Muscle of arm (tissue), 12 donors: ENCODE measurements around the gene CHST11. TPM values are rescaled to one million over a fixed set of nuclear protein-coding genes. Genes with fewer than 3 reads are reported as not detected.

Experiments used
- DNase-seq: peaks from one replicate; pipeline ENCODE4 v3.0.0-alpha.2; 2013
- polyA plus RNA-seq, 12 donors: library from polyadenylated mRNA; unstranded; fragments of 120-200 nt; gene quantifications; one replicate each; pipeline ENCODE4 v1.2.1, GENCODE V29; 2013; ENCODE audit not compliant: insufficient read length in 12 of 12

CHST11 gene
- polyA plus RNA-seq, 12 donors, result 1.4 to 13.3 (median 2.7) TPM; not detected in 1

DNA sequence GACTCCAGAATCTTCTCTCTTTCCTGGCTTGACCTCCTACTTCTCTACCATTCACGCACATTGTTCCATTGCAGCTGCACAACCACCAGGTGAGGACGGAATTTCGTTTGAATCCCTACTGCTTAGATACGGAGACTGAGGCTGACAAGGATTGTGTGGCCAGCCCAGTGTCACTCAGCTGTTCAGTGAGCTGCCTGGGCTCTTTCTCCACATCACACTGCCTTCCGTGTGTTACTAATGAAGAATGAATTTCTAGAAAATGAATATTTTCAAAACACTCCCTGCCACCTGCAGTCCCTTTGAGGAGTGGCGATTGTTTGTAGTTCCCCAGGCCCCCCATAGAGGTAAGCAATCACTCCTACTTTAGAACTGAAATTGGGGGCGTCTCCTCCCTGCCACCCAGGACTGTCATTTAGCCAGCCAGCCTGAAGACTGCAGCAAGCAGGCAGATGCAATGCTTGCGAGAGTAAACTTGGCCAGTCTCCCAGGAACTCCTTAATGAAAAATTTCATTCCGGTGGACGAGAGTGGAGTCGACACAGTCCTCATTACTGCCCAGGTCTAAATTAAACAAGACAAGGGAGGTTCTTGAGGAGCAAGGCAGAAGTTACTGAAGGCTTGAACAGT lies 261.7 kb downstream of the CHST11 start:
- DNase-seq, result no peak

DNA sequence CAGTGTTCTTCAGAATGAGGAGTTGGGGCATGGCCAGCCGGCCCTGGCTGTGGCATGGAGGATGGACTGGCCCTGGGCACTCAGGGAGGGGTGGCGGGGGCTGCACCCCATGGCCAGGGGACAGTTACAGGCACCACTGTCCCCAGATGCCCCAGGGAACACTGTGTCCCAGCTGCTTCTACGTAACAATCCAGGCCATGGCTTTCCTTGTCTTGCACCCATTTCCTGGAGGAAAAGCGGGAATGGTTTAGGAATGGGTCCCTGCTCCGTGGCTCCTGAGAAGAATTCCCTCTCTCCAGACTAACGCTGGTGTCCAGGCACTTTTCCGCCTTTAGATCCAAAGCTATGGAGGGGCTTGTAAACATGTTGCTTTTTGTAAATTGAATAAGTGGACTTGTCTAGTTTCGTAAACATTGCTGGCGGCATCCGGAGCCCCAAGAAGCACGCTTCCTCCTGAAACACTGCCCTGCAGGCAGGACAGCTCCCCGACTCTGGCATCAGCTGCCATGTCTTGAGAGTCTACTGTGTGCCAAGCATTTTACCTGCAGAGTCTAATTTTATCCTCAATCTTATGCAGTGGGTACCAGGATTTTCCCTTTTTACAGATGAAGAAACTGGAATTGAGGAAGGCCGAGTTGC lies 263.1 kb downstream of the CHST11 start:
- DNase-seq, result no peak

DNA sequence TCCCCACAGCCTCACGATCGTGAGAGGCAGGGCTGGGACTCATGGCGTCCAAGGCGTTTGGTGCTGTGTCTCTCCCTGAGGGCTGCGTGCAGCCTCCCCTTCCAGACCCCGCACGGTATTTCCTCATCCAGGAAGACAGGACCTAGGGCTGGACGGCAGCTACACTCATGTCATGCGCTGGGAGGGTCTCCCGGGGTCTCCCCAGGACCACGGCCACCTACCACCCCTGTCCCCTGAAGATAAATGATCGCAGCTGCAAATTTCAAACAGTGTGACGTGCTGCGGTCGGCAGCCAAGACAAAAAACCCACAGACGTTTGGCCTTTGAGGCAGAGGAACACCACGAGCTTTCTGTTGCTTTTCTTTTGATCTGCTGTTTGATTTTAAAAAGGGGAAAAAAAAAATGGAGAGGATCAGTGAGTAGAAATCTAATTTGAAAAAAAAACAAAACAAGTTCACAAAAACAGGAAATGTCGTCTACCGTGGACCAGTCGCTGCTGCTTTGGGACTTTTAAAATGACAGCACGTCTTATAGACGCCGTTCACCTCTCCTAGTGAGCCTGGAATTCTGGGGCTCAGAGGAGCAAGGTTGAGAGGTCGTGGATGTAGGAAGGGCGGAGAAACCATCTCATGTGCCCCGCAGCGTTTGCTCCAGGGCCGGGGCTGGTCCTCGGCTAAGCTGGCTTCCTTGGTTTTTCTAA lies 263.7 kb downstream of the CHST11 start:
- DNase-seq, result peak; percentile 39

GRCh38 chr12:104721039-104721405 lies 264.3 kb downstream of the CHST11 start:
- no peak for DNase-seq

- DNase-seq, result no peak
These were observed 265.2 kb downstream of the CHST11 start for GRCh38 chr12:104721936-104722335.

GRCh38 chr12:104722601-104723534 lies 266.1 kb downstream of the CHST11 start:
- DNase-seq, result no peak

- no peak for DNase-seq
These were observed 267.1 kb downstream of the CHST11 start for GRCh38 chr12:104723895-104724294.

DNA sequence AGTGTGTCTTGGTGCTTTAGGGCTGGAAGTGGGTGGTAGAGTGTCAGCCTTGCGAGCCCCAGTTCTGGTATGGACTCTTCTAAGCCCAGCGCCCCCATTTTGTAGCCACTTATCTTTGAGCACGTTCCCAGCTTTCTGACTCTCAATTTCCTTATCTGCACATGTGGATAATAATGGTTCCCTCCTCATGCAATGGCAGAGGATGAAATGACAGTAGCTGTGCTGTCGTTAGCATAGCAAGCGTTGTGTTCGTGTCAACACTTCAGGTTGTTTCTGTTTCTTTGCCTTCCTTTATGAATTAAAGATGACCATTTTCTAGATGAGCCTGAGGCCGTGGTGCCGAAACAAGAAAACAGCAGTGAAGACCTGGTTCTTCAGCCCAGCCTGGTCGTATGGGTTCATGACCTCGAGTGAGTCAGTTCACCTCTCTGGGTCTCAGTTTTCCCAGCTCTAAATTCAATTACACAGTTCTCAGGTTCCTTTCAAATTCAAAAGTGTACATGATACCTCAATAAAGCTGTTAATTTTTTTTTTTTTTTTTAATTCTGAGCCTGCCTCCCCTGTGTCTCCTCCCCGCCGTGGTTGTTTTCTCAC lies 268.3 kb downstream of the CHST11 start:
- no peak for DNase-seq

GRCh38 chr12:104725610-104726009 lies 268.9 kb downstream of the CHST11 start:
- DNase-seq, result no peak

DNA sequence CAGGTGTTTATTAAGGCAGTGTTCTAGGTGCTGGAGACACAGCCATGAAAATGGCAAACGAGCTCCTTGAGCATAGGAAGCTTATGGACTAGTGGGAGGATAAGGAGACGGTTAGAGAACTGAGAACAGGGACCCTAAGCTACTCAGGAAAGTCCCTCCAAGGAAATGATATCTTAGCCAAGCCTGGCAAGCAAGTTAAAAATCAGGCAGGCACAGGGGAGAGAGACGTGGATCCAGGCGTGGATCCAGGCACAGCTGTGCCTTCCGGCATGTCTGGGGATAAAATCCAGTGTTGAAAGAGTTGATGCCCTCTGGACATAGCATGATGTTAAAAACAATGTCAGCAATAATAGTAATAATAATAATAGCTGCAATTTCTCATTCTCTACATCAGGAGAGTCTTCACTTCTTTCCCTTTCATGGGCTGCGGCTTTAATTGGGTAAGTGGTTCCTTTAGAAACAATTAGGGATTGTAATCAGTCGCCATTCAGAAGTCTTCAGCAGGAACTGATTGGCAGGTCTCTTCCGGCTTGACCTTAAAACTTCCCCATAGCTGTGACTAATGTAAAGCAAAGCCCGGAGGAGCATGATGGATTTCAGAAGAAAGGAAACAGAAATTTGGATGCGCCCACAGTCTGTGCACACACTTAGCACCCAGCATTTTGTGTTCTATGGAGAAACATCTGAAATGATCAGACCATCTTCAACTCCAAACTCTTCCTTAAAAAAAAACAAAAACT lies 271.1 kb downstream of the CHST11 start:
- no peak for DNase-seq

GRCh38 chr12:104729091-104729490 lies 272.3 kb downstream of the CHST11 start:
- no peak for DNase-seq

- no peak for DNase-seq
These were observed 273.1 kb downstream of the CHST11 start for GRCh38 chr12:104729610-104730446.

DNA sequence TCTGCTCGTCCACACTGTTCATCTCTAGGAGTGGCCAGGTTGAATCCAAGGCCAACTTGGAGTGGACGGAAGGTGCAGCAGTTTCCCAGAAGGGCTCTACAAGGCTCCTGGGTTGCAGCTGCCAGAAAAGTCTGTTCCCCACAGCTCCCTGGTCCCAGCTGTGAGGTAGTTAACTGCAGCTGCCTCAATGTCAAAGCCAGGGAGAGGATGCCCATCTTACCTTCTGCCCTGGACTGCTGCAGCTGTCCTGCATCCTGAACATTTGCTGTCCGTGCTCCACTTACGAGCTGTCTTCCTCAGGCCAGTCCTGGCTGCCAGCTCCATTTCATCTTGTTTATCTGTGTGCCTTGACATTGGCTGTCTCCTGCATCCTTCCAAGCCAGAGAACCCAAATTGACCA lies 274.0 kb downstream of the CHST11 start:
- DNase-seq, result no peak

DNA sequence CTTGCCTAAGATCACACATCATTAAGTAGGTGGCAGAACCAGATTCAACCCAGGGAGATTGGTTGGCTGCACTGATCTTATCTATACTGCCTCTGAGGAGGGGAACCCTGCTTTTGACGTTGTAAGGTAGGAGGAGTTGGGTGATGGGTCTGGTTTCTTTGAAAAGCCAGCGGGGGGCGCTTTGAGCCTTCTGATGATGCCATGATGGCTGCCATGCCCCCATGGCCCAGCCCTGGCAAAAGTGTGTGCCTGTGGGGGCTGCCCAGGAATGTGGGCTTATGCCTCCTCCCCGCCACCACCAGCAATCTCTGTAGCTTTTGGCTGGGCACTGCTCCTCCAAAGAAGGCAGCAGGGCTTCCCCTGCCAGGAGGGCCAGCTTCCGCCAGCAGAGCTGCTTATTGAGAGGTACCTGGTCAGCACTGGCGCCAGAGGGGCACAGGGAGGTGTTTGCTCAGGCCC lies 277.0 kb downstream of the CHST11 start:
- no peak for DNase-seq

DNA sequence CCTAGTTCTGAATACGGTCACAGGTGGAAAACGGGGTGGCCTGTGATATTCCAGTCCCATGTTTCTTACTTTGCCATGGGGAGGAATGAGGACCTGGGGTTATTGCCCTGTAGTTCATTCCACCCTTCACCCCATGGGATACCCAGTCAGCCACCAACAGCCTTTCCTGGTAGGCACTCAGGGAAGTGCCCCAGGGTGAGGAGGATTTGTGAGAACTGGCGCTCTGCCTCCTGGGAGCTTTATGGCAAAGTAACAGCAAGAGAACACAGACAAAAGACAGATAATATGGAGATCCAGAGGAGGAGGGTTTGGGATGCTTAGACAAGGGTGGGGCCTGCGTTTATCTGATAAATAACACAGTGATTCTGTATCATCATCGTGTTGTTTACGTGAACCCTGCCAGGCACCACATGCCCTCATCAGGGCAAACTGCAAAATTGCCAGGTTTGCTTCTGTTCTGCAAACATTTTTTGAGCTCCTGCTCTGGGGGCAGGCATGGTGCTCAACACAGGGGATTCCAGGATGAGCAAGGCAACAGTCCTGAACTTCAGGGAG lies 277.9 kb downstream of the CHST11 start:
- DNase-seq, result no peak

DNA sequence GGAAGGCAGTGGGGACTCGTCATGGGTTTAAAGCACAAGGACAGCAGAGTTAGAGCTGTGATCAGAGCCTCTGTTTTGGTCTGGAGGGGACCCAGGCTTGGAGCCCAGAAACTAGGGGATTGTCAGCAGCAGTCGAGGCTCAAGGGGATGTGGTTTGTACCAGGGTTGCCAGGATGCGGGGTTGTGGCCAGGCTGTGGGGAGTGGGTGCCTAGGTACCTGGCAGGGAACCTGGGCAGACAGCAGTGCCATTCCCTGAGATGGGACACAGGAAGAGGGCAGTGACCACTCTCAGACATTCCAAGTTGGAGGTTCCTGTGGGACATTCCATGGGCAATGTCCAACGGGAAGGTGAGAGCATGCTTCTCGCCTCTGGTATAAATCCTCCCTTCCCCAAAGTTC lies 279.1 kb downstream of the CHST11 start:
- DNase-seq, result no peak

DNA sequence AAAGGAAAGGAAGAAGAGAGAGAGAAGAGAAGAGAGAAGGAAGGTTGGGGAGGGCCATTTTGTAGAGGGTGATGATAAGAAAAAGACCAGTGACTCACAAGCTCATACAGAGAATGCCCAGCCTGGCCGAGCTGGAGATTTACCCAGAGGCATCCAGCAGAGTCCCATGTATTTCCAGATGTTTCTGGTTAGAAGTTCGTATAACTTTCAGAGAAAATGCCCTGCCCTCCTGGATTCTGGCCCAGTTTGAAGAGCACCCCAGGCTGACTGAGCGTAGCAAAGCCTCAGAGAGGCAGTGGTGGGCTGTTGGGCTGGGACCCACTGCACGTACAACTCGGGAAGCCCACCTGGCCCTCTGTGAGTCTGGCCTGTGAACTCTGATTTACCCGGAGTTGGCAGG lies 279.6 kb downstream of the CHST11 start:
- DNase-seq, result no peak

GRCh38 chr12:104737113-104737512 lies 280.4 kb downstream of the CHST11 start:
- no peak for DNase-seq

DNA sequence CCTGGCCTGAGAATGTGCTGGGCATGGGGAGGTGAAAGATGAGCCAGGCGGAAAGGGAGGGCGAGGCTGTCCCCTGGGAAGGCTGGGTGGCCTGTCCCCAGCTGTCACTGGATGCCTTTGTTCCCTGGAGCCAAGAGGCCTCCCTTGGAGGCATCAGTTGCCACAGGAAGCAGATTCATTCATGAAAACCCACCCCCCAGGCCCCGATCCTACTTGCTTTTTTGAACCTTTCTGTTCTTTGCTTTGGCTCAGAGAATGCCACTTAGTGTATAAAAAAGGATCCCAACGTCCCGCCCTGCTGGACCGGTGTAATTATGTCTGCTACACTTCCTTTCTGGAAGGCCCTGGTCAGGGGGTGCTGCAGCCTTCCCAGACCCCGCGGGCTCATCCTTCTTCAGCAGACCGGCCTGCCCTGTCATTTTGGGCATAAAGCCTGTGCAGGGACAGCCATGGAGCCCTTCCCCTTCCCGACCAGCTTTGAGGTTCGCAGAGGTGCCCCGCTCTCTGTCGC lies 281.1 kb downstream of the CHST11 start:
- no peak for DNase-seq
